ENCODE measurements around the gene UACA.
"Not testable (repeated sequence)": the region's sequence is repeated elsewhere in the genome, so short reads cannot be mapped to it uniquely, and the experiment has no call there.

Gene UACA

GRCh38 chr15:70752193-70752635 is 11.1 kb downstream of the UACA start:
- ChIA-PET CTCF (no interaction called here), POLR2A (interaction anchor here (0.6 kb wide), 1 partner anchor 9 kb away, joined by 3 read pairs; no protein-coding TSS in a partner anchor)
- TF ChIP-seq ZNF384 (IDR thresholded peaks at IDR 0.05) (0 out of 2 replicates have a peak, but pooled peaks have one; percentile 14), ELF4 (IDR thresholded peaks at IDR 0.05) (no peak)
- DNase-seq (ENCODE audit: extremely low spot score): no peak

GRCh38 chr15:70750203-70750869 is 13.0 kb downstream of the UACA start:
- CTCF ChIA-PET: no interaction called here
- no peak for TF ChIP-seq NFRKB (IDR thresholded peaks at IDR 0.05)
- TF ChIP-seq HDGF (IDR thresholded peaks at IDR 0.05; ENCODE audit: borderline replicate concordance): no peak
- TF ChIP-seq FOXA1 (IDR thresholded peaks at IDR 0.05): no peak
- no peak for TF ChIP-seq SP1 (IDR thresholded peaks at IDR 0.05)
- TF ChIP-seq L3MBTL2 (conservative IDR thresholded peaks at IDR 0.05): no peak
- TF ChIP-seq ARNT (IDR thresholded peaks at IDR 0.05): no peak
- TF ChIP-seq PKNOX1 (IDR thresholded peaks at IDR 0.05): peak; percentile 67
- no peak for DNase-seq (ENCODE audit: extremely low spot score)
- POLR2A ChIA-PET: interaction anchor here (1.9 kb wide), 1 partner anchor 13 kb away, joined by 5 read pairs; the partner anchor contains the start of gene UACA

- ChIA-PET CTCF (no interaction called here), POLR2A (no interaction called here)
- TF ChIP-seq FOXA1 (IDR thresholded peaks at IDR 0.05) (no peak), CTBP1 (IDR thresholded peaks at IDR 0.05; ENCODE audit: borderline replicate concordance) (no peak), FOXM1 (IDR thresholded peaks at IDR 0.05; ENCODE audit: borderline replicate concordance) (no peak), SP1 (IDR thresholded peaks at IDR 0.05) (no peak), L3MBTL2 (conservative IDR thresholded peaks at IDR 0.05) (no peak), HDGF (IDR thresholded peaks at IDR 0.05; ENCODE audit: borderline replicate concordance) (no peak)
- DNase-seq (ENCODE audit: extremely low spot score): no peak
These were observed 15.0 kb downstream of the UACA start for GRCh38 chr15:70748281-70748747.

DNA sequence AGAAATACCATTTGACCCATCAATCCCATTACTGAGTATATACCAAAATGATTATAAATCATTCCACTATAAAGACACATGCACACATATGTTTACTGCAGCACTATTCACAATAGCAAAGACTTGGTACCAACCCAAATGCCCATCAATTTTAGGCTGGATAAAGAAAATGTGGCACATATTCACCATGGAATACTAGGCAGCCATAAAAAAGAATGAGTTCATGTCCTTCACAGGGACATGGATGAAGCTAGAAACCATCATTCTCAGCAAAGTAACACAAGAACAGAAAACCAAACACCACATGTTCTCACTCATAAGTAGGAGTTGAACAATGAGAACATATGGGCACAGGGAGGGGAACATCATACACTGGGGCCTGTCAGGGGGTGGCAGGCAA is 16.8 kb downstream of the UACA start:
- POLR2A ChIA-PET; CTCF ChIA-PET; DNase-seq (ENCODE audit: extremely low spot score): not testable (repeated sequence)

GRCh38 chr15:70742928-70743327 is 20.4 kb downstream of the UACA start:
- POLR2A ChIA-PET: interaction anchor here (0.8 to 0.9 kb wide), 2 partner anchors 10 to 19 kb away, joined by 3 read pairs; no protein-coding TSS in a partner anchor
- TF ChIP-seq HDGF (IDR thresholded peaks at IDR 0.05; ENCODE audit: borderline replicate concordance) (no peak), PKNOX1 (IDR thresholded peaks at IDR 0.05) (peak; percentile 24; the same call in 1 of the 2 replicates)
- CTCF ChIA-PET: no interaction called here
- DNase-seq (ENCODE audit: extremely low spot score): no peak

DNA sequence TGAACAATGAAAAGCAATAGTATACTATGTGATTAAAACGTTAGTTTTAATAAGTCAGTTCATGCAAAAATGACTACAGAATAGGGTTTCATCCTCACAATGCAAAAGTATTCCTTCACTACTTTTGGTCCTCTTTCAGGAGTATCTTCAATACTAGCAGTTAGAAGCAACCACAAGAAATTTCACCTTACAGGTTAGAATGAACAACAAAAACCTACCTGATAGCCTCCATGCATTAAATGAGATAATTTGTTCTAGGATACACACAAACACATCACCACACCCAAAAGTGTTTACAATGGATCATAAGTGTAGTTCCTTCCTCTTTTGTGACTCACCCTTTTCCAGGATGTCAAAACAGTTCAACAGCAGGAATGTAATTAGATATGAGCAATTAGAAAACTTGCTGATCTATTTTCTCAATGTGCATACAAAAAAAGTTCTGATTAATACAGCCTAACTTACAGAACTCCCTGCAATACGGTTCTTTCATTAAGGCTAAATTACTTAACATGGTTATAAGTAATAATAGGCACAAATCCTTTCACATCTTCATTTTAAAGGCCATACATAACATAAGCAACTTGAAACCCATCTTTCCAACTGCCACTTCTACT is 21.6 kb downstream of the UACA start:
- CTCF ChIA-PET: no interaction called here
- POLR2A ChIA-PET: no interaction called here
- TF ChIP-seq PKNOX1 (IDR thresholded peaks at IDR 0.05) (no peak), ZNF384 (IDR thresholded peaks at IDR 0.05) (no peak), BHLHE40 (IDR thresholded peaks at IDR 0.05; ENCODE audit: borderline replicate concordance) (no peak), FOXA1 (IDR thresholded peaks at IDR 0.05) (no peak)
- no peak for DNase-seq (ENCODE audit: extremely low spot score)

DNA sequence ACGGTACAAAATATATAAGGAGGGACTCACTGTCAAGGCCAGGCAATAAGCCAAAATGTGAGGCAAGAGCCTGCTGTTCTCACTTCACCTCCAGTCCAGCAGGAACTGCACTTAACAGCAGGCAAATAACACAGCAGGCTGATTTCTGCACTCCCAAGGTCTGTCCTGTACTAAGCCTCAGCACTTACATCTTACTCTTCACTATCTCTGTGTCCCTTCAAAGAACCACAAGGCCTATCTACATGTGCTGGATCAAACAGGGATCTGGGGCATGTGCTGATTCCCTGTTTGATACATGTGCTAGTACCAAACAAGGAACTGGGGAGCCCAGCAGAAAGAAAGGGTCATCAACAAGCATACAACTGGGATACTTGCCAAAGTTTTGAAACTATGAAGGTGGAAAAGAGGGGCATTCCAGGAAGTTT is 22.2 kb downstream of the UACA start:
- peak; percentile 16 for DNase-seq (ENCODE audit: extremely low spot score)
- ChIA-PET POLR2A (no interaction called here), CTCF (interaction anchor here (0.7 kb wide), 1 partner anchor 133 kb away, joined by 5 read pairs; no protein-coding TSS in a partner anchor)
- TF ChIP-seq PKNOX1 (IDR thresholded peaks at IDR 0.05) (no peak), FOXK2 (IDR thresholded peaks at IDR 0.05) (no peak), BHLHE40 (IDR thresholded peaks at IDR 0.05; ENCODE audit: borderline replicate concordance) (no peak), ARNT (IDR thresholded peaks at IDR 0.05) (no peak), ZNF384 (IDR thresholded peaks at IDR 0.05) (no peak), LEF1 (IDR thresholded peaks at IDR 0.05; ENCODE audit: borderline replicate concordance) (no peak), FOXA1 (IDR thresholded peaks at IDR 0.05) (no peak), NFRKB (IDR thresholded peaks at IDR 0.05) (no peak), CTBP1 (IDR thresholded peaks at IDR 0.05; ENCODE audit: borderline replicate concordance) (no peak), TARDBP (IDR thresholded peaks at IDR 0.05) (no peak), SP1 (IDR thresholded peaks at IDR 0.05) (no peak), SUZ12 (IDR thresholded peaks at IDR 0.05) (no peak), HDGF (IDR thresholded peaks at IDR 0.05; ENCODE audit: borderline replicate concordance) (no peak), ELF4 (IDR thresholded peaks at IDR 0.05) (no peak), FOXM1 (IDR thresholded peaks at IDR 0.05; ENCODE audit: borderline replicate concordance) (no peak), L3MBTL2 (conservative IDR thresholded peaks at IDR 0.05) (no peak)

All from HEK293T (cell line).